ENCODE data around the gene AP1S2.

- TF ChIP-seq CTCF (IDR thresholded peaks at IDR 0.05) (no peak), POLR2A (IDR thresholded peaks at IDR 0.05) (no peak)
Measured at GRCh38 chrX:15881381-15881897, 26.8 kb upstream of the AP1S2 start.
